ENCODE results near the gene ANKS1B.

Gene ANKS1B

GRCh38 chr12:99311373-99311772, 673.4 kb downstream of the ANKS1B start:
- Histone ChIP-seq H3K36me3 (no peaks in the 10 kb centered on the region), H3K4me1 (no peaks in the 10 kb centered on the region), H3K27ac (no peak overlapping the region), H3K9me3 (no peaks in the 10 kb centered on the region), H3K27me3 (no peaks in the 10 kb centered on the region), H3K4me3 (no peak overlapping the region)
- intact Hi-C loops (cut with DNase I; ENCODE audit: low total_unique reads): no loop called here
- no peak for DNase-seq
- TF ChIP-seq, protein P1, sequence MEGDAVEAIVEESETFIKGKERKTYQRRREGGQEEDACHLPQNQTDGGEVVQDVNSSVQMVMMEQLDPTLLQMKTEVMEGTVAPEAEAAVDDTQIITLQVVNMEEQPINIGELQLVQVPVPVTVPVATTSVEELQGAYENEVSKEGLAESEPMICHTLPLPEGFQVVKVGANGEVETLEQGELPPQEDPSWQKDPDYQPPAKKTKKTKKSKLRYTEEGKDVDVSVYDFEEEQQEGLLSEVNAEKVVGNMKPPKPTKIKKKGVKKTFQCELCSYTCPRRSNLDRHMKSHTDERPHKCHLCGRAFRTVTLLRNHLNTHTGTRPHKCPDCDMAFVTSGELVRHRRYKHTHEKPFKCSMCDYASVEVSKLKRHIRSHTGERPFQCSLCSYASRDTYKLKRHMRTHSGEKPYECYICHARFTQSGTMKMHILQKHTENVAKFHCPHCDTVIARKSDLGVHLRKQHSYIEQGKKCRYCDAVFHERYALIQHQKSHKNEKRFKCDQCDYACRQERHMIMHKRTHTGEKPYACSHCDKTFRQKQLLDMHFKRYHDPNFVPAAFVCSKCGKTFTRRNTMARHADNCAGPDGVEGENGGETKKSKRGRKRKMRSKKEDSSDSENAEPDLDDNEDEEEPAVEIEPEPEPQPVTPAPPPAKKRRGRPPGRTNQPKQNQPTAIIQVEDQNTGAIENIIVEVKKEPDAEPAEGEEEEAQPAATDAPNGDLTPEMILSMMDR (IDR thresholded peaks at IDR 0.05): no peak

DNA sequence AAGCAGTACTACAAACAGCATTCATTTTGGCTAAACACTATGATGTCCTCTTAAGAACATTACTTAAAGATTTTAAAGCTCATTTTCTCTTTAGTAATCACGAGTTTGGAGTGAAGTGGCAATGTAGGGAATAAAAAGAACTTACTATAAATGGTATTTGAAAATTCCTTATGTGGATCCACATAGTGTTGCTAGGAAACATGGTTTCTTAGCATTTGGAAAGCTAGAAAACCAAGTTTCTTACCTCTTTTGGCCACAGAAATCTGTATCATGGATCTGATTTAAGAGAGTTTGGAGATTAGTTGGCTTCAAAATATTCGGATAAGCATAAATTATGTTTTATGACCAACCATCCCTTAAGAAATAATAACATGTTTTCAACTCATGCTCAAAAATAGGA, 674.9 kb downstream of the ANKS1B start:
- Histone ChIP-seq H3K4me3 (no peak overlapping the region), H3K9me3 (no peaks in the 10 kb centered on the region), H3K27me3 (no peaks in the 10 kb centered on the region), H3K27ac (no peak overlapping the region), H3K36me3 (no peaks in the 10 kb centered on the region), H3K4me1 (no peaks in the 10 kb centered on the region)
- no peak for DNase-seq
- TF ChIP-seq, protein P1 (IDR thresholded peaks at IDR 0.05): no peak
- intact Hi-C loops (cut with DNase I; ENCODE audit: low total_unique reads): no loop called here

DNA sequence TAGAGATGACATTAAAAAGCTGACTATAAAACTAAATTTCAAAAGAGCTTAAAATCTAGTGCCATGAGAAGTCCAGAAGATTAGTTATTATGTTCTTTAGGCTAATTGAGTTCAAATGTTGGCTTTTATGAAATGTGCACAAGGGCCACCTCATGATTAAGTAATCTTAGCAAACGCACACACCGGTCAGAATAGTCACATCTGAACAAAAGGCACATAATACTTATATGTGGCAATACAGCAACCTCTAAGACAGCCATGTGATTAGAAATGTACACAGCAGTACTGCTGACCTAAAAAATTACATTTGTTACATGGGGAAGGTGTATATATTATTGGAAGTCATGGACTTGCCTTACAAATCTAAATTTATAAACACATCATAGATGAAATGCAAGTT, 681.9 kb downstream of the ANKS1B start:
- H3K4me3 ChIP-seq: no peak overlapping the region
- no peaks in the 10 kb centered on the region for H3K27me3 ChIP-seq
- H3K36me3 ChIP-seq: no peaks in the 10 kb centered on the region
- DNase-seq: no peak
- H3K27ac ChIP-seq: no peak overlapping the region
- no peaks in the 10 kb centered on the region for H3K9me3 ChIP-seq
- TF ChIP-seq, protein P1 (IDR thresholded peaks at IDR 0.05): no peak
- no peaks in the 10 kb centered on the region for H3K4me1 ChIP-seq
- intact Hi-C loops (cut with DNase I; ENCODE audit: low total_unique reads): no loop called here

GRCh38 chr12:99287136-99287535, 697.6 kb downstream of the ANKS1B start:
- peaks cover 0 to 25% (median 13%) of the 10 kb centered on the region in 3 donors for H3K9me3 ChIP-seq
- TF ChIP-seq, protein P1 (IDR thresholded peaks at IDR 0.05): no peak
- H3K27ac ChIP-seq: no peak overlapping the region
- H3K27me3 ChIP-seq: no peaks in the 10 kb centered on the region
- H3K36me3 ChIP-seq: no peaks in the 10 kb centered on the region
- no peak for DNase-seq
- H3K4me1 ChIP-seq: no peaks in the 10 kb centered on the region
- H3K4me3 ChIP-seq: no peak overlapping the region
- intact Hi-C loops (cut with DNase I; ENCODE audit: low total_unique reads): no loop called here

DNA sequence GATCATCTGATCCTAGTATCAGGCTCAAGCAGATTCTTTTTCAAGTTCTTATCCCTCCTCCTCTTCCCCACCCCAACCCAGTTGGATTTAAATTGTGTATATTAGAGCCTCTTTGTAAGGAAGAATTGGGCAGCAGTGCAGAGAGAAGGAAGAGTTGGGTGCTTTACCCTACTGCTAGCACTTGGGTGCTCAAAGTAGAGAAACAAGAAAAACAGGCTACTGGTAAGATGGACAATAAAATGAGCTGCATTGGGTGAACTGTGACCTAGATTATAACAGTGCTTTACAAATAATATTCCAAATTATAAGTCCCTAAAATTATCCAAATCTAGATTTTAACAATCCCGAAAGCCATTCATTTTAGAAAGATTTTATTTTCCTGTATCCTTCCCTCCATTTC, 700.6 kb downstream of the ANKS1B start:
- Histone ChIP-seq H3K27ac (no peak overlapping the region), H3K9me3 (no peaks in the 10 kb centered on the region), H3K4me3 (no peak overlapping the region), H3K36me3 (no peaks in the 10 kb centered on the region), H3K4me1 (no peaks in the 10 kb centered on the region), H3K27me3 (no peaks in the 10 kb centered on the region)
- TF ChIP-seq, protein P1 (IDR thresholded peaks at IDR 0.05): no peak
- intact Hi-C loops (cut with DNase I; ENCODE audit: low total_unique reads): no loop called here
- no peak for DNase-seq

- DNase-seq: no peak
- no peak overlapping the region for H3K27ac ChIP-seq
- no peak overlapping the region for H3K4me3 ChIP-seq
- H3K27me3 ChIP-seq: no peaks in the 10 kb centered on the region
- TF ChIP-seq, protein P1 (IDR thresholded peaks at IDR 0.05): no peak
- intact Hi-C loops (cut with DNase I; ENCODE audit: low total_unique reads): no loop called here
- no peaks in the 10 kb centered on the region for H3K4me1 ChIP-seq
- H3K9me3 ChIP-seq: no peaks in the 10 kb centered on the region
- no peaks in the 10 kb centered on the region for H3K36me3 ChIP-seq
Measured at GRCh38 chr12:99282624-99283023, 702.1 kb downstream of the ANKS1B start.
